HepG2 (cell line): Measurements from ENCODE around the gene PRSS36. TPM values are rescaled to one million over a fixed set of nuclear protein-coding genes. Genes with fewer than 3 reads are reported as not detected.

Experiments used
- ERF ChIP-seq: IDR thresholded peaks from 2 replicates; pipeline ENCODE4 v1.6.1; 2018; ENCODE audit warnings: missing biosample characterization, missing genetic modification reagents
- FOXA3 ChIP-seq: IDR thresholded peaks from 2 replicates; pipeline ENCODE4 v1.6.1; 2016; ENCODE audit warnings: missing genetic modification reagents, missing compliant biosample characterization
- FOXK1 ChIP-seq: sonication (generic); formaldehyde crosslinking; IDR thresholded peaks from 2 replicates; pipeline ENCODE4 v1.4.0; 2020; ENCODE audit warnings: low read depth, missing genetic modification reagents, borderline replicate concordance
- GLI4 ChIP-seq: sonication (generic); formaldehyde crosslinking; IDR thresholded peaks from 2 replicates; pipeline ENCODE4 v1.5.1; 2020; ENCODE audit warnings: missing genetic modification reagents, mild to moderate bottlenecking, moderate library complexity, borderline replicate concordance
- JARID2 ChIP-seq: sonication (generic); formaldehyde crosslinking; IDR thresholded peaks from 2 replicates; pipeline ENCODE4 v1.8.1; 2023; ENCODE audit warnings: missing genetic modification reagents, inconsistent platforms; ENCODE audit not compliant: insufficient replicate concordance
- MAF1 ChIP-seq: sonication (generic); formaldehyde crosslinking; IDR thresholded peaks from 2 replicates; pipeline ENCODE4 v1.5.0; 2020; ENCODE audit warnings: missing genetic modification reagents, borderline replicate concordance
- NFAT5 ChIP-seq: sonication (generic); formaldehyde crosslinking; IDR thresholded peaks from 2 replicates; pipeline ENCODE4 v1.4.0; 2020; ENCODE audit warnings: missing genetic modification reagents
- NR2C2 ChIP-seq: sonication (generic); formaldehyde crosslinking; IDR thresholded peaks from 2 replicates; pipeline ENCODE4 v1.4.0; 2020; ENCODE audit warnings: missing genetic modification reagents, mild to moderate bottlenecking, moderate library complexity, borderline replicate concordance
- RBFOX2 ChIP-seq: fragments of 200-400 bp; formaldehyde crosslinking; IDR thresholded peaks from 2 replicates; pipeline ENCODE4 v1.6.1; 2017; ENCODE audit warnings: low read depth, mild to moderate bottlenecking, low read length
- RXRB ChIP-seq: IDR thresholded peaks from 2 replicates; pipeline ENCODE4 v1.6.1; 2016; ENCODE audit warnings: borderline replicate concordance, missing genetic modification reagents, missing compliant biosample characterization
- SAFB2 ChIP-seq: sonication (generic); formaldehyde crosslinking; IDR thresholded peaks from 2 replicates; pipeline ENCODE4 v1.5.1; 2020; ENCODE audit warnings: missing genetic modification reagents, low read depth, mild to moderate bottlenecking, borderline replicate concordance
- SMAD3 ChIP-seq: sonication (generic); formaldehyde crosslinking; IDR thresholded peaks from 2 replicates; pipeline ENCODE4 v1.4.0; 2020; ENCODE audit warnings: missing genetic modification reagents
- SP1 ChIP-seq, 2 experiments: fragments of 450-650 bp in 1 of 2; sonication (generic) in 1 of 2; formaldehyde crosslinking in 1 of 2; IDR thresholded peaks; 2 replicates each; pipeline versions ENCODE4 v1.4.0 to v1.6.1; 2016 to 2020; ENCODE audit warnings: missing genetic modification reagents in 1 of 2
- SP2 ChIP-seq: sonication (generic); formaldehyde crosslinking; IDR thresholded peaks from 2 replicates; pipeline ENCODE4 v1.5.1; 2020; ENCODE audit warnings: mild to moderate bottlenecking, missing genetic modification reagents
- SYNCRIP ChIP-seq: fragments of 200-400 bp; formaldehyde crosslinking; IDR thresholded peaks from 2 replicates; pipeline ENCODE4 v1.6.1; 2018; ENCODE audit warnings: mild to moderate bottlenecking, low read depth, low read length; ENCODE audit not compliant: insufficient read depth
- TBP ChIP-seq: sonication (generic); formaldehyde crosslinking; IDR thresholded peaks from 2 replicates; pipeline ENCODE4 v1.5.0; 2020; ENCODE audit warnings: missing genetic modification reagents
- ZBTB42 ChIP-seq: sonication (generic); formaldehyde crosslinking; IDR thresholded peaks from 2 replicates; pipeline ENCODE4 v1.5.0; 2020; ENCODE audit warnings: mild to moderate bottlenecking, missing genetic modification reagents
- ZNF296 ChIP-seq: sonication (generic); formaldehyde crosslinking; conservative IDR thresholded peaks from 2 replicates; pipeline ENCODE4 v1.5.0; 2020; ENCODE audit warnings: mild to moderate bottlenecking, missing genetic modification reagents
- ZNF326 ChIP-seq: sonication (generic); formaldehyde crosslinking; IDR thresholded peaks from 2 replicates; pipeline ENCODE4 v1.4.0; 2020; ENCODE audit warnings: missing genetic modification reagents, borderline replicate concordance
- ZNF430 ChIP-seq: sonication (generic); formaldehyde crosslinking; IDR thresholded peaks from 2 replicates; pipeline ENCODE4 v1.9.0; 2021; ENCODE audit warnings: mild to moderate bottlenecking, missing genetic modification reagents
- ZNF543 ChIP-seq: sonication (generic); formaldehyde crosslinking; IDR thresholded peaks from 2 replicates; pipeline ENCODE4 v1.4.0; 2020; ENCODE audit warnings: mild to moderate bottlenecking, missing genetic modification reagents
- ZNF570 ChIP-seq: sonication (generic); formaldehyde crosslinking; IDR thresholded peaks from 2 replicates; pipeline ENCODE4 v1.4.0; 2020; ENCODE audit warnings: mild to moderate bottlenecking, missing genetic modification reagents, borderline replicate concordance
- ZNF572 ChIP-seq: sonication (generic); formaldehyde crosslinking; IDR thresholded peaks from 2 replicates; pipeline ENCODE4 v1.5.1; 2020; ENCODE audit warnings: mild to moderate bottlenecking, missing genetic modification reagents
- ZNF589 ChIP-seq: sonication (generic); formaldehyde crosslinking; conservative IDR thresholded peaks from 2 replicates; pipeline ENCODE4 v1.8.0; 2022; ENCODE audit warnings: mild to moderate bottlenecking, moderate library complexity, missing genetic modification reagents
- ZNF652 ChIP-seq: IDR thresholded peaks from 2 replicates; pipeline ENCODE4 v1.6.1; 2016; ENCODE audit warnings: low read depth, borderline replicate concordance
- ZNF7 ChIP-seq: IDR thresholded peaks from 2 replicates; pipeline ENCODE4 v1.6.1; 2016; ENCODE audit warnings: missing biosample characterization, missing genetic modification reagents
- ZNF777 ChIP-seq: sonication (generic); formaldehyde crosslinking; IDR thresholded peaks from 2 replicates; pipeline ENCODE4 v1.4.0; 2020; ENCODE audit warnings: missing genetic modification reagents
- polyA plus RNA-seq, 8 experiments: library from polyadenylated mRNA; depleted of rRNA in 3 of 8; stranded (reverse) in 7 of 8; unstranded in 1 of 8; fragments of >200 nt; fragmentation: Illumina TruSeq in 4 of 8; extraction: Trizol in 4 of 8; gene quantifications; 2 replicates each; pipeline versions ENCODE4 v1.2.1 to v1.2.3, GENCODE V29; 2011 to 2016; ENCODE audit warnings: low read depth in 4 of 8, missing spikeins in 1 of 8, mixed read lengths in 1 of 8; ENCODE audit not compliant: insufficient read depth in 1 of 8
- total RNA-seq, 5 experiments: library from RNA; depleted of rRNA; stranded (reverse); fragments of >200 nt; fragmentation: Illumina TruSeq; extraction: Trizol; gene quantifications; 2 replicates each; pipeline ENCODE4 v1.2.3, GENCODE V29; 2016; ENCODE audit warnings: low read depth in 1 of 5

Gene PRSS36
- total and polyA plus RNA-seq, 2 of the 13 experiments (the other 11 are each of a cell fraction or from before 2014, with no cell fraction given): 1.5 to 2.1 TPM

DNA sequence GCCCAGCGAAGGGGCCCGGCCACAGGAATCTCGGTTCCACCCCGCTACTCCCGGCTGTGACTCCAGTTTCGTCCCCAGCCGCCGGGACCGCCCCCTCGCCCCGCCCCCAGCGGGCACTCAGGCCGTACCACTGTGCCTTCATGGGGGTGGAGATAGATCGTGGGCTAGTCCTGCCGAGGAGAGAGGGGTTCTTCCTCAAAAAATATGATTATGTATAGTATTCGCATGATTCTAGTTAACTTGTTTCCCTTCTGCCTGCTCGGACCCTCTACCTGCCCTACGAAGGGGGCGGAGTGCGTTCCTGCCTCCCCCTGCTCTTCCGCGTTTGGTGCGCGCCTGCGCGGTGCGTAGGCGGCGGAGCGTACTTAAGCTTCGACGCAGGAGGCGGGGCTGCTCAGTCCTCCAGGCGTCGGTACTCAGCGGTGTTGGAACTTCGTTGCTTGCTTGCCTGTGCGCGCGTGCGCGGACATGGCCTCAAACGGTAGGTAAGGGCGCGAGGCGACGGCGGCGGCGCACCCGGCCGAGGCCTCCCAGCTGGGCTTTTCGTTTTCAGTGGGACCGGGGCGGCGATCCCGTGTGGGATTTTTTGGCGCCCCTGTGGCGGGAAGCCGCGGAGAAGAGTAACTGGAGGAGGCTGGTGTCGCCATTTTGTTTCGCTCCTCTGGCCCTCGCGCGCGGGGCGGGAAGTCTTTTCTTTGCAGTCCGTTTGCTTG lies 30.0 kb upstream of the PRSS36 start, which contains the start of gene FUS (continued):
- TF ChIP-seq ZNF570 (CRISPR knock-in tag) (no peak; the same call in 1 of the 2 replicates), ZNF589 (peak; percentile 94), SYNCRIP (no peak), RXRB (no peak; the same call in 1 of the 2 replicates), ZNF296 (peak; percentile 79), FOXK1 (CRISPR knock-in tag) (peak; percentile 85), FOXA3 (CRISPR knock-in tag) (peak; percentile 39; the same call in 1 of the 2 replicates), JARID2 (CRISPR knock-in tag) (peak; percentile 99), SMAD3 (CRISPR knock-in tag) (peak; percentile 91), ZBTB42 (peak; percentile 76; the same call in 1 of the 2 replicates), SP1 (IDR thresholded peaks at IDR 0.05) (peak; percentile 90), SP1 (CRISPR knock-in tag; IDR thresholded peaks at IDR 0.05) (peak; percentile 96), ZNF430 (CRISPR knock-in tag) (peak; percentile 86; the same call in 1 of the 2 replicates), SAFB2 (CRISPR knock-in tag) (peak; percentile 99), ZNF572 (CRISPR knock-in tag) (peak; percentile 98), ERF (CRISPR knock-in tag) (peak; percentile 64), MAF1 (peak; percentile 94; the same call in 1 of the 2 replicates), ZNF652 (CRISPR knock-in tag) (peak; percentile 49), ZNF7 (CRISPR knock-in tag) (0 out of 2 replicates have a peak, but pooled peaks have one; percentile 37), ZNF326 (CRISPR knock-in tag) (no peak; the same call in 1 of the 2 replicates), TBP (peak; percentile 95; the same call in 1 of the 2 replicates), SP2 (CRISPR knock-in tag) (no peak), RBFOX2 (peak; percentile 100), NR2C2 (CRISPR knock-in tag) (peak; percentile 69; the same call in 1 of the 2 replicates), NFAT5 (CRISPR knock-in tag) (0 out of 2 replicates have a peak, but pooled peaks have one; percentile 67), GLI4 (CRISPR knock-in tag) (peak; percentile 98), ZNF543 (CRISPR knock-in tag) (peak; percentile 98), ZNF777 (CRISPR knock-in tag) (no peak)
